C1 segment of cervical spinal cord (tissue), 14 donors: ENCODE data around the gene SMAD3.
A peak's percentile ranks its signal among the peaks of the same experiment; 100 is the strongest.

Experiments used
- DNase-seq, 14 donors: peaks; one replicate each; lab custom pipeline; 2025; lab: John Stamatoyannopoulos, UW

Gene SMAD3

DNA sequence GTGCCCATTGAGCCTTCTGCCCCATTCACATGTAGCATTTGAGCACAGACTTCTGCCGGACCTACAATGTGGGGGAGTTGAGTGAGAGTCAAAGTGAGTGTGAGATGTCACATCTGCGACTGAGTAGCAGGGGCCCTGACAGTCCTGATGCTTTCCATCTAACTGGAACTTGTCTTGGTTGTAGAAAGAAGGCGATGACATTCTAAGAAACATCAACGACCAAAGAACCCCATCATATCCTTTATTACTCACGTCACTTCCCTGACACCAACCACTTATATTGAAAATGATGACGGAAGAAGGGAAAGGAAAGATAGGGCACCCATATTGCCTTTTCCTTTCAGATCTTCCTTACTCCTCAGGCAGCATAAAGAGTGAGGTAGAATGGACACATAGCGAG is 30.5 kb downstream of the SMAD3 start:
- no peak for DNase-seq

DNA sequence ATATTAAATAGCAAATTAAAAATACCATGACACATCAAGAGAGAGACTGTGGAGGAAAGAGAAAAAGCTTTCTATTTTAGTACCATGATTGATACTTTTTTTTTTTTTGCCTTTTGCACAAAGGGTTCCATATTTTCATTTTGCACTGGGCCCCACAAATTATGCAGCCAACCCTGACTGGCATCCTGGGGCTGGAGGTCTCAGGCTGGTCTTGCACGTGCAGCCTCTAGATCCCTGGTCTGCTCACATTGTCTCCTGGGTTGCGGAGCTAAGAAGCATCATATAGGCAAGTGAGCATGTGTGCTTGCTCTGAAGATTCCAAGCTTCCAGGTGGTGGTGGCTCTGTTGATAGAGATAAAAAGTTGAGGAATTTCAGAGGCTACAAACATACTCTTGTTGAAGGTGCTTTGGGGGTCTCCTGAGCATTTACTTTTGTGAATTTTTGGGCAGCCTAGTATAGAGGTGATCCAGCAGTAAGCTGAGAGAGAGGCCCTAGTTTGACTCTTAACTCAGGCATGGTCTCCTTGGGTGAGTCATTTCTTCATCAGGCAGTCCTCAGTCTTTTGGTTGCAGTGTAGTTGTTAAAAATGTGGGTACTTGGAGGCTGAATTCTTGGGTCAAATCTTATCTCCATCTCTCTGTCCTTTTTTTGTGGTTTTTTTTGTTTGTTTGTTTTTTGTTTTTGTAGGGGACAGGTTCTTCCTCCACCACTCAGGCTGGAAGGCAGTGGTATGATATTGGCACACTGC is 31.3 kb downstream of the SMAD3 start:
- DNase-seq: no peak

DNA sequence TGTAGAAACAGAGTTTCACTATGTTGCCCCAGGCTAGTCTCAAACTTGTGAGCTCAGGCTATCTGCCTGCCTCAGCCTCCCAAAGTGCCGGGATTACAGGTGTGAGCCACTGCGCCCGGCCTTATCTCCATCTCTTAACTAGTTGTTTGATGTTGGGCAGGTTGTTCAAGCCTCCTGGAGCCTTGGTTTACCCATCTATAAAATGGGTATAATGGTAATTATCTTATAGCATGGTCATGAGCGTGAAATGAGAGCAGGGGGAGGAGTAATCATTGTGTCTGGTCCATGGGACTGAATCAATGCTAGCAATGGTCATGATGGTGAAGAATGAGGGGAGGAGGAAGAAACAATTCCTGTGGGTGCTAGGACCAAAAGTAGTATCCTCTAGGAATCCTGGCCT is 32.0 kb downstream of the SMAD3 start:
- DNase-seq: no peak

DNA sequence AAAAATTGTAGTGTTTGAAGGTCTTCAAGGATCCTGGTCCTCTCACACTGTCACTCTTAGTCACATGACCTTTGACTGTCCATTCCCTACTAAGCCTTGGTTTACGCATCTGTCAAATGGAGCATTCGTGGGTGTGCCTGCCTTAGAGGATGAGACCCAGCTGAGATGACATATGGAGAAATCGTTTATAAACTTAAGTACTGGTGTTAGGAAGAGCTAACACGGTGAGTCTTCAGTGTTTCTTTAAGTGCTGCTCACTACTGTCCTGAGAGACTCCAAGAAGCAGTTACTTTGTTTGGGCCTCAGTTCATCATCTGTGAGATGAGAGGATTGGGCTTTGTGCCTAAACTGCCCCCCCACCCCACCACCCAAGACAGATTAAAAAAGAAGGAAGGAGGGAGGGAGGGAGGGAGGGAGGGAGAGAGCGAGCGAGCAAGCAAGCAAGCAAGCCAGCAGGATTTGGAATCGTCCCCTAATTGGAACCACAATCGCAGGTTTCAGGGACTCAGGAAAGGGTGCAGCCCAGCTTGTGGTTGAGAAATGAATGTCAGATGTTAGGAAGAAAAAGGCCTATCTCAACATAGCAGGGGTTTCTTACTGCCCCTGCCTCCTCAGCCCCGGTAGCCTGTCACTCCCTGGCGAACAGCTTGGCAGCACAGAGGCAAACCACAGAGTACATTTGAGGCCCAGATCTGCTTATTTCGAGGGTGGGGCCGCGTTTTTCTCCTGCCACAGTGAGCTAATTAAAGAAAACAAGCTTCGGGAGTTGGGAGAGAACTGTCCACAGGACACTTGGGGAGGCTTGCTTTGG is 32.7 kb downstream of the SMAD3 start:
- DNase-seq: no peak

DNA sequence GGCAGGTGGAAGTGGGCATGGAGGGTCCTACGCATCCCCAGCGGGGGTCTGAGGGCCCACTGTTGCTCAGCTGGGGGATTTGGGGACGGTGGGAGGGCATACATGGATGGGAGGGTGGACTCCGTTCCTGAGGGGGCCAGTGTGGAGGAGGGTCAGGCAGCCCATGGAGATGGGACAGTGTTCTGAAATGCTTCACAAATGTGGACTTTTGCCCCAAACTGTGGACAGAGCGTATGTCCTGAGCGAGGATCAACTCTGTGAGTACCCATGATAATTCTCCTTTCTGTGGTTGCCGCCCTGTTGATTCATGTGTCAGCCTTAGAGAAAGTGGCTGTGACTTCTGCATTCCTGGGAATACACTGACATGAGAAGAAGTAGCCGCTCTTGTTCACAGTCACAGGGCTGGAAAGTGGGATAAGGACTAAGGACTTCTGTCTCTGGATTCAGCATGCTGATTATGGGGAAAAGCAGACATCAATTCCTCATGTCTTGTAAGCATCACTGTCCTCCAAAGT is 33.4 kb downstream of the SMAD3 start:
- no peak for DNase-seq

DNA sequence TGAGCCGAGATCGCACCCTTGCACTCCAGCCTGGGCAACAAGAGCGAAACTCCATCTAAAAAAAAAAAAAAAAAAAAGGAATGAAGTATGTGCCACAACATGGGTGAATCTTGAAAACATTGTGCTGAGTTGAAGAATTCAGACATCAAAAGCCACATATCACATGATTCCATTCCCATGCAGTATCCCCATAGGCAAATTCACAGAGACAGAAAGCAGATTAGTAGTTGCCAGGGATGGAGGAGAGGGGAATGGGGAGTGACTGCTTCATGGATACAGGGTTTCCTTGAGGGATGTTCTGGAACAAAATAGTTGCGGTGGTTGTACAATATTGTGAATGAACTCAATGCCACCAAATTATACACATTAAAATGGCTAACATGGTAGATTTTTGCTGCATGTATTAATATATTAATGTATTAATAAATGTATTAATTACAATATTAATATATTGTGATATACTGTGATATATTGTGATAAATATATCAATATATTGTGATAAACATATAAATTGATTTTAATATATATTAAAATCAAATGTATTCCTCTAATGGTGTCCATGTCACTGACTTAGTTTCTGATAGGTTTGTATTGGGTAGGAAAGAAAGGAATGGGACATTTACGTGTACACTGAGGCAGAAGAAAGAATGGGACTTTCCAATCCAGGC is 34.9 kb downstream of the SMAD3 start:
- no peak for DNase-seq

DNA sequence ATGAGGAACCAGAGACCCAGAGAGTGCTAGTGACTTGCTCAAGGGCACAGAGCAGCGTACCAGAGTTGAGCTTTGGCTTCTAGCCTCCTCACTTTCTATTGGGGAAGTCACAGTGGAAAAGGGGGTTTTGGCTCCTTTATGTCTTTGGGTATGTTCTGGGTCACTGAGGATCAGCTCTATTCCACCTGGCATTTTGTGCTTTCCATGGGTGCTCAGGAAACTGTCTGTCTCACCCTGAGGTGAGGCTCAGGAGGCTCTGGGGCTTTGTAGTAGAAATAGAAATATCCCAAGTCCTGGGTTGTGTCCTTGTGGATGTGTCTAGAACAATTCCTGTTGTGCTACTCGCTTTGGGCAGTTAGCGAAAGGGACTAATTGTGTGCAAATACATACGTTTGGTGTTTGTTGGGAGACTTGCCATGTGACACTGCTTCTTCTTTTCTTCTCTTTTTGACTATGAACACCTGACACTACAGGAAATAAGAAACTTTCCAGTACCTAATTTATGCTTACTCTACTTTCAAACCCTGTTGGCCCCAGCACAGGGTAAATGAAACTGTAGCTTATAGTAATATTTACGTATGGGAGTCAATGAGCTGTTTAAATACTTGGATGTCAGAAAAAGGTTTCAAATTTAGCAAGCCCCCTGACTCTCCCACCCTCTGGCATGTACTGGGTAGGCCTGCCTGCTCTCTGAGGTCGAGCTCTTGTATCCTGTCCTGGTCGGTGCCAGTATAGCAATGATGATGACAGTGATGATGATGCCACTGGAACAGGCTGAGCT is 35.6 kb downstream of the SMAD3 start:
- no peak for DNase-seq

DNA sequence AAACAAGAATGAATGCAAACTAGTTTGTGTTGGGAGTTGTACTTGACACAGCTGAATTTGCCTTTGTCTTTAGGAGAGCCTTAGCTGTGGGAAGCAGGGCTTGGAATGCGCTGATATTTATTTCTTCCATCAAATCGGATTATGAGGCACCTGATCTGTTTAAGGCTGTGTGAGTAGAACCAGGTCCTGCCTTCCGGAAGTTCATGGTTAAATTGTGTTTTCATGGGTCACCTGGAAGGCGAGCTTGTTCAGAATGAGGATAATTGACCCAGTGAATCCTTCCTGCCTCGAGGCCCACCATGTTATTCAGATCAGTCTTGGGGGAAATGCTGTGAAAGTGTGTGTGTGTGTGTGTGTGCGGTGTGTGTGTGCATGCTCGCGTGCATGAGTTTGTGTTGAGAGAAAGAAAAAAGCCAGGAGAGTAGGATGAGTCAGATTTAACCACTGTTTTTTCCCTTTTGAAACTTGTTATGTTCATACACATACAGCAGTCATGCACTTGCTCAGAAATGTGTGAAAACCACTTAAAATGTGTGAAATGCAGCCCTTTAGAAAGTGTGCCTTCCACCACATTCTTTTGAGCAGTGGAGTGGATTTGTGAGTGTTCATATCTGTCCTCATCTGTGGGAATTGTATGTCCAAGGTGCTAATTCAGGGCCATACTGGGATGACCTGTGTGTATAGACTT is 36.7 kb downstream of the SMAD3 start:
- DNase-seq: no peak

DNA sequence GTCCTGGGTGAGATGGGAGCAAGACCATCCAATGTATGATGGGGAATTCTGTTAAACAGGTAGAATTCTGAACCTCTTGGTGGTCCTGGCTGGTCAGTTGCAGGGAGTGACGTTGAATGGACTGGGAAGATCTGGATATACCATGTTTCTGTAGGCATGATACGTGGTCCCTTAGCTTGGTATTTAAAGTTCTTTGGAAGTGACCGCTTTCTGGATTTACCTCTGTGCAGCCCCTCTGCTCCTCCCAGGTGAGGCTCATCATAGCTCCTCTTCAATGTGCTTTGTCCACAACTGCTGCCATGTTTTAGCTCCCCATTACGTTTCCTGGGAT is 37.2 kb downstream of the SMAD3 start:
- no peak for DNase-seq

DNA sequence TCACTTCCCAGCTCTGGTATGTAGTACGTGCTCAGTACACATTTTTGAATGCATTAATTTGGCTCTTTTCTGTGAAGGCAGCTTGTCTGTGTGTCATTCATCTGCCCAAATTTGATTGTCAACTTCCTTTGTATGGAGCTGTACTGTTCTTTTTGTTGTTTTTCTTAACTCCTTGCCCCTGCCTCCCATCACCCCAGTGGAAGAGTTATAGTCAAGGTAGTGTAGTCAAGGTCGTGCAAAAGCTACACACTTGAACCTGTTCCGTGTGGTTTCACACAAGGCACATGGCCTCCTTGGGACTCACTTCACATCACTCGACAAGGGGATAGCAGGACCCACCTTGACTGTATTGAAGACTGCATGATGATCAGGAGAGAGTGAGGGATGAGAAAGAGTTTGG is 37.6 kb downstream of the SMAD3 start:
- DNase-seq: no peak

DNA sequence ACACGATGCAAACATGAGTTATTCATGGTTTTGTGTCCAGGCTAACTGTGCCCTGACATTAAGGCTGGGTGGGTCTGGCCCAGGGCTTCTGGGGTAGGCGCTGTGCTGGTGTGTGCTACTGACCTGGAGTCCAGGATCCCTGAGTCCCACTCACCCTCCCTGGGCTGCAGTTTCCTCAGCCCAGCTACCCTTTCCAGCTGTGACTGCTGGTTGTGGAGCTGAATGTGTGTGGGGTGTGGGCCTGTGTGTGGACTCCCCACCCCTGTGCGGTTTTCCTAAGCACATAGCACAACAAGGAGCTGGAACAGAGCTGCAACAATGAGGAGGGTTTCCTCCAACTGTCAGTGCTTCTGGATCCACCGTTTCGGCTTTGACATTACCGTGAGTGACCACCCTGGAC is 38.0 kb downstream of the SMAD3 start:
- no peak for DNase-seq

DNA sequence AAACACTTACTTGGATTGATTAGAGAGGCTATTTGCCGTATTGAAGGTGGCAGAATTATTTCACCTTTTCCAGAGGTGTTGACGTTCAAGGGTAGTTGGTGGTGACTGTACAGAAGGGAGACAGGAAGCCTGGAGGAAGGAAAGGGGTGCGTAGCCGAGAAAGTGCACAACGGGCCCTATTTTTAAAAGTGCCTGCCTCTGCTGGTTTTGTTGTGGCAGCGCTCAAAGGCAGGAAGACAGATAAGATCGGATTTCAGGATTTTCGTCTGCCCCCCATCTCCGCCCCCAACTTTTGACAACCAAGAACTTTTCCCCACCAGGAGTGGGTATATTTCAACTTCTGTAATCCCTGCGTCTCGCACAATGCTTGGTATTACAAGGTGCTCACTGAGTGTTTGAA is 38.5 kb downstream of the SMAD3 start:
- no peak for DNase-seq

DNA sequence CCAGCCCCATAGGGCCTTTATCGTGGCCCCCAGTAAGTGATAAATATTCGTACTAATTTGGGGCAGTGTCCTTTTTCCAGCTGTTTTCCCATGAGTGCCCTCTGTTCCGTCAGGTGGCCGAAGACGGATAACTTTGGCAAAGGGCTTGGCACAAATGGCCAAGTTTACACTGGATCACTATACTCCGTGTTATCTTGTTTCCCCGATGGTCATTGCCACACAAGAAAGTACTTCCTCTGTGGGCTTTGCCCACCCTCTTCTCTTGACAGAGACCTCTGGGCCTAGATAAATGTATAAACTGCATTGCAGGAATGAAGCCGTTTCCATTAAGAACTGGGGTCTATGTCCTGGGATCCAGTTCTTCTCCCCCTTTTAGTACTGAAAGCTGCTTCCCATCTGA is 39.1 kb downstream of the SMAD3 start:
- no peak for DNase-seq

DNA sequence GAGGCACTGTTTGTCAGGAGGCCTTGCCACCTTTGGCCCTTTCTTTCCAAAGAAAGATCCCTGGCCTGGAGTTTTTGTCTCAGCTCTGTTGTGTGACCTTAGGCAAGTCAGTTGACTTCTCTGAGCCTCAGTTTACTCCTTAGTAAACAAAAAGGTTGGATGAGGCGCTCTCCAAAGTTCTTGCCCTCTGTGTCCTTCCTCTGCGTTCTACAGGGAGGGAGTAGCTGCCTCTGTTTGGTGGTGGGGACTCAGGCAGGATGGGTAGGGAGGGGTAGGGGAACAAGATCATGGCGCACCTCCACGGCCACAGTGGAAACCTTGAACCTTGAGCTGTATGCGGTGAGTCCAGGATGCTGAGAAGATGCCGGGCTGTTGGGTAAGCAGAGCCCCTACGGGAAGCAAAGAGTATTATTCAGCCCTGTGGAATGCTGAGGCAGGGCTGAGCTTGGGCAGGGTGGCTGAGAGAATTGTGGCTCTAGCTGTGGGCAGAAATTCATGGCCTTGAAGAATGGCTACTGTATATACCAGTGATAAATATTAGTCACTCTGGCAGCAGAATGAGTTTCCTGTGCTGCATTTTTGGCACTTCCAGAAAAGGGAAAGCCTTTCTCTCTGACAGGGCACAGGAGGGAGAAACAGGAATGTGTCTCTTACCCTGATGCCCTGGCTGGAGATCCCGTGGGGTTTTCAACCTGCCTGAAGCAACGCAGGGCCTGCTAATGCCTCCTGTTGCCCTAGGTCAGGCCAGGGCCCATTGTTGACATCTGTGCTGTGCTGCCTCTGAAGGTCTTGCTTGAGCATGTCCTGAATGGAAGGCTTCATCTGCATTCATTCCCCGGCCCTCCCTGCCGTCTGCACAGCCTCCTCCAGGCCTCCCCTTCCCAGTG is 39.9 kb downstream of the SMAD3 start:
- DNase-seq: peak in 1 of 14 donors; percentile 49

DNA sequence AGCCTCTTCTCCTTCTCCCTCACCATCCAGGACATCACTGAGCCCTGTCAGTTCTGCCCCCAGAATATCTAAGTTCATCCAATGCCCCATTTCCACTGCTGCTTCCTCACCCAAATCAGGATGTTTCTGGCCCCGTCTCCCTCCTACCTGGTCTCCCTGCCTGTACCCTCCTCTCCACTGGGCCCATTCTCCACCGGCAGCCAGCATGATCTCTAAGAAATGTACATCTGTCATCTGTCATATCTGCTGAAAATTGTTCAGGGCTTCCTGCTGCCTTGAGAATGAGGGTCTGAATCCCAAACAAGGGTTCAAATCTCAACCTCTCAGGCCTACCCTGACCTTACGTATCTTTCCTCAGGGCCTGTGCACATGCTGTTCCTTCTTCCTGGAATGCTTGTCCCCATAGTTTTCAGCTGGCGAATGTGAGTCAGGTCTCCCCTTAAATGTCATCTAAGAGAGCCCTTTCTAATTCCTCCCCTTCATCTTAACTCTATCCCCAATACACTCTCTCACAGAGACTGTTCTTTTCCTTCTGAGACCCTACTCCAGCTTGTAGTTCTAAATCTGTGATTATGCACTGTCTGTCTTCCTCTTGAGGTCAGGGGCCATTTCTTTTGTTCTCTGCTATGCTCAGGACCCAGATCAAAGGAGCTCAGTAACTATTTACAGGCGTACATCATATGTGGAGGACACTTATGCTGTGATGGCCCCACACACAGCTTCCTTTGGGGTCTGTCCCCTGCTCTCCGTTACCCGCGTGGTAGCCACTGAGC is 40.8 kb downstream of the SMAD3 start:
- DNase-seq: no peak

DNA sequence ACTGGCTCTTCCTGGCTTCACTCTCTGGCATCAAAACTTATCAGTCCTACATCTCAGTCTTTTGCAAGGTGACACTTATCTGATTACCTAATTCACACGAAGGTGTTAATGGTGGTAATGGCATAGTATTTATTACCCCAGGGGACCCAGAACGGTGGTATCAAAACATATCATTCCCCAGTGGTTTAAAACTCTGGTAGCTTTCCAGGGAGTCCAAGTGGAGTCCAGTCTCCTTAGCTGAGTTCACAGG is 41.3 kb downstream of the SMAD3 start:
- no peak for DNase-seq

DNA sequence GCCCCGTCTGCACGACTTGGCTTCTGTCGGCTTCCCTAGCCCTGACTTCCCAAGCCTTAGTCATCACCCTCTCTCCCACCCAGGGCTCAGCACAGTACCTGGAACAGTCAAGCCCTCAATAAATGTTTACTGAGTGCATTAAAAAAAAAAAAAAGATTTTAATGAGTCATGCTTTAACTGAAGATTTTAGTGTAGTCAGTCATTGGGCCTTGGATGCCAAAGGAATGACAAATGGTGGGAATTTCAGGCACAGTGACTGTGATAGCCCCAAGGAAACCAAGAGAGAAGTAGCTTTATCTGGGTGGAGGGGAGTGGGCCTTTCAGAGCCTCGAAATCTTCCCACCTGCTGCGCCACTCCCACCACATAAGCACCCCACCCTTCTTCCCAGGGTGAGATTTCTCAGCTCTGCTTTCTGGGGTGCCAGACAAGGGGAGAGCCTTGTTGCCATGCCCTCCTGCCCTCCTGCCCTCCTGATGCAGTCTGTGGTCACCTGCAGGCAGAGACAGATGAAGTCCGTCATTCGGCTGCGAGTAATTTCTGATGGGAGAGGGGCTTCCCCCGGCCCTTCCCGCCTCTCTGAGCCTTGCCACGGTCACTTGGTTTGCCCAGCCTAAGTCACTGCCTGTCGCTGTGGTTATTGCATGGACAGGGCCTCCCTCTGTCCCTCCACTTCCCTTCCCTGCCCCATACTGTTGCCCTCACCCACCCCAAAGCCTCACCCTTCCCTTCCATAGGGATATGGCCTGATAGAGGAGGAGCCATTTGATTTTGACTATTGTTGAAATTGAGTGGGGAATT is 41.8 kb downstream of the SMAD3 start:
- DNase-seq: peak in 1 of 14 donors; percentile 41

DNA sequence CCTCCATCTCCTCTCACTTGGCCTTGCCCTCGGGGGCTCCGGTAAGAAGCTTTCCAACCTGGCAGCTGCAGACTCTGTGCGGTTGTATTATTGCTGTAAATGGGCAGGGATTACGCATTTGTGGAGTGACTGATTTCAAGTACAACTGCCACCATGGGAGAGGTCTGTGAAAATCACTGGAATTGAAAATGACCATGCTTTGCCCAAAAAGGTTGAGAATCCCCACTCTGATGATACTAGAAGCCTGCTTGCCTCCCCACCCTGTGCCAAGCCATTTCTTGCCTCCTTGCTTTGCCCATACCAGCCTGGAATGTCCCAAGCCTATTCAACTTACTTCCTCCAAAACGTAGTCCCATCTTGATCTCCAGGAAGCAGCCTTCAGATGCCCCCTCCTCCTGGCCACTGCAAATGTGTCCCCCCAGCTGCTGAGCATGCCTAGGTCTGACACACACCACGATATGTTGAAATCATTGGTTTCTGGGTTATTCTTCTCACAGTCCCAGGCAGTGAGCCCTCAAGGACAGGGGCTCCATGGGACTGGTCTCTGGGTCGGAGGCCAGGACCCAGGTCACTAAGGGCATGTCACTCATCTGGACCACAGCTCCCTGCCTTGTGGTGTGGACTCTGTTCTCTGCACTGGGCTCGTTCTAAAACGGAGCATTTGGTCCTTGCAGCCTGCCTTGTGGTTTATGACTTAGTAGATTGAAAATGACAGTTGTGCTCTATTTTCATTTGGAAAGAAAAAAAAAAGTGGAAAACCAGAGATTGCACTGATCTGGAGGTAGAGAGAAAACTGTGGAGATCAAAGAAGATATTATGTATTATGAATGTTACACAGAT is 42.9 kb downstream of the SMAD3 start:
- DNase-seq: no peak
